ENCODE results near the gene ARHGAP4. TPM values are rescaled to one million over a fixed set of nuclear protein-coding genes. Genes with fewer than 3 reads are reported as not detected.
A peak's percentile ranks its signal among the peaks of the same experiment; 100 is the strongest.

The ARHGAP4 gene
- total RNA-seq, 4 donors from 2014 or later = 44.9 to 52.4 (median 49.9) TPM

DNA sequence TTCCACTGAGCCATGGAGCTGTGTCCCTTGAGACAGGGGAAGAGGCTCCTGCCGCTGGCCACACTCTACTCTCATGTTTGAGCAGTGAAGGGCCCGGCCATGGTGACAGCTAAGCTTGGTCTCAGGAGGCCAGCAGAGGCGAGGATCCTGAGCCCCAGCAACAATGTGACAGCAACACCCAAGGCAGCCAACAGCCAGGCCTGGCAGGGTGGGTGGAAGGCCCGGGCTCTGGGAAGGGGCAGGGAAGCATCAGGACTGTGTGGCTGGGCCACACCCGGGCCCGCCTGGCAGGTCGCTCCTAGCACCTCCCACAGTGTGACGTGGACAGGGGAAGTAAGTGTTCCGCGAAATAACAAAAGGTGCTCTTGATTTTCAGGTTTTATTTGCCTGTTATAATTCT is 64.9 kb downstream of the ARHGAP4 start:
- Histone ChIP-seq H3K27me3 (no peaks in the 10 kb centered on the region), H3K4me3 (no peak overlapping the region), H3K9me3 (no peaks in the 10 kb centered on the region), H3K4me1 (no peaks in the 10 kb centered on the region), H3K27ac (no peak overlapping the region), H3K36me3 (no peaks in the 10 kb centered on the region)
- intact Hi-C loops (cut with DNase I; ENCODE audit: low total_unique reads) (no loop called here), in situ Hi-C loops (cut with MboI; ENCODE audit: low pct_ligation_motif_present in 1 of 4, low pct_unique_long_range_greater_than_20kb in 1 of 4, low sequenced_read_pairs in 3 of 4) (no loop called here)
- TF ChIP-seq POLR2AphosphoS5 (IDR thresholded peaks at IDR 0.05) (no peak), EP300 (IDR thresholded peaks at IDR 0.05; ENCODE audit: low read depth) (no peak), POLR2A (IDR thresholded peaks at IDR 0.05) (no peak)
- TF ChIP-seq, protein P1, sequence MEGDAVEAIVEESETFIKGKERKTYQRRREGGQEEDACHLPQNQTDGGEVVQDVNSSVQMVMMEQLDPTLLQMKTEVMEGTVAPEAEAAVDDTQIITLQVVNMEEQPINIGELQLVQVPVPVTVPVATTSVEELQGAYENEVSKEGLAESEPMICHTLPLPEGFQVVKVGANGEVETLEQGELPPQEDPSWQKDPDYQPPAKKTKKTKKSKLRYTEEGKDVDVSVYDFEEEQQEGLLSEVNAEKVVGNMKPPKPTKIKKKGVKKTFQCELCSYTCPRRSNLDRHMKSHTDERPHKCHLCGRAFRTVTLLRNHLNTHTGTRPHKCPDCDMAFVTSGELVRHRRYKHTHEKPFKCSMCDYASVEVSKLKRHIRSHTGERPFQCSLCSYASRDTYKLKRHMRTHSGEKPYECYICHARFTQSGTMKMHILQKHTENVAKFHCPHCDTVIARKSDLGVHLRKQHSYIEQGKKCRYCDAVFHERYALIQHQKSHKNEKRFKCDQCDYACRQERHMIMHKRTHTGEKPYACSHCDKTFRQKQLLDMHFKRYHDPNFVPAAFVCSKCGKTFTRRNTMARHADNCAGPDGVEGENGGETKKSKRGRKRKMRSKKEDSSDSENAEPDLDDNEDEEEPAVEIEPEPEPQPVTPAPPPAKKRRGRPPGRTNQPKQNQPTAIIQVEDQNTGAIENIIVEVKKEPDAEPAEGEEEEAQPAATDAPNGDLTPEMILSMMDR (IDR thresholded peaks at IDR 0.05) = no peak
- 60% methylated on average over 10 of the region's 10 CpGs; no CpG with 5 or more reads in 1 of the 2 donors for WGBS, 2 donors (ENCODE audit: low coverage in 1 of 2)
- peak; percentile 37 for DNase-seq

Other genes starting within 250 kb of the ARHGAP4 start
- gene SLC6A8, start 238.3 kb downstream of the ARHGAP4 start, total RNA-seq = 100 to 1,000 TPM in 3 of 4 donors, 10 to 100 TPM in 1; 61.1 to 332 (median 197) TPM
- gene BCAP31, start 201.9 kb downstream of the ARHGAP4 start, total RNA-seq = 100 to 1,000 TPM in 2 of 4 donors, 10 to 100 TPM in 2; 37.6 to 113 (median 74.4) TPM
- 10 to 100 TPM in 3 of 4 donors, 1 to 10 TPM in 1; 7.0 to 50.5 (median 18.1) TPM for gene ABCD1, start 201.4 kb downstream of the ARHGAP4 start, total RNA-seq
- 10 to 100 TPM in 2 of 4 donors, 1 to 10 TPM in 2; 3.1 to 46.2 (median 24.7) TPM for gene PLXNB3, start 162.0 kb downstream of the ARHGAP4 start, total RNA-seq
- 1 to 10 TPM in 2 of 4 donors, under 1 TPM in 2; 0.64 to 3.8 (median 1.3) TPM for gene SRPK3, start 145.2 kb downstream of the ARHGAP4 start, total RNA-seq
- gene IDH3G, start 131.9 kb downstream of the ARHGAP4 start, total RNA-seq = 100 to 1,000 TPM in 2 of 4 donors, 10 to 100 TPM in 2; 77.5 to 203 (median 117) TPM
- 100 to 1,000 TPM in 2 of 4 donors, 10 to 100 TPM in 2; 16.1 to 165 (median 95.8) TPM for gene SSR4, start 131.6 kb downstream of the ARHGAP4 start, total RNA-seq
- gene PDZD4, start 95.7 kb downstream of the ARHGAP4 start, total RNA-seq = 1 to 10 TPM; 2.0 to 6.6 (median 4.2) TPM
- gene L1CAM, start 40.1 kb downstream of the ARHGAP4 start, total RNA-seq = 1 to 10 TPM; 5.2 to 7.1 (median 6.1) TPM
- gene AVPR2, start 21.6 kb downstream of the ARHGAP4 start, total RNA-seq = 10 to 100 TPM in 1 of 4 donors, 1 to 10 TPM in 1, under 1 TPM in 1, not detected in 1; 0.41 to 72.2 (median 9.8) TPM
- 10 to 100 TPM; 29.9 to 57.2 (median 47.4) TPM for gene NAA10, start 8.8 kb upstream of the ARHGAP4 start, total RNA-seq
- gene RENBP, start 18.4 kb upstream of the ARHGAP4 start, total RNA-seq = 10 to 100 TPM in 1 of 4 donors, 1 to 10 TPM in 2, not detected in 1; 4.6 to 13.1 (median 7.2) TPM
- gene HCFC1, start 45.6 kb upstream of the ARHGAP4 start, total RNA-seq = 10 to 100 TPM; 34.0 to 68.5 (median 49.8) TPM
- gene TMEM187, start 46.5 kb upstream of the ARHGAP4 start, total RNA-seq = 10 to 100 TPM in 1 of 4 donors, 1 to 10 TPM in 3; 1.6 to 11.2 (median 5.5) TPM
- 100 to 1,000 TPM in 2 of 4 donors, 10 to 100 TPM in 2; 64.1 to 155 (median 107) TPM for gene IRAK1, start 93.6 kb upstream of the ARHGAP4 start, total RNA-seq
- 10 to 100 TPM; 22.1 to 53.1 (median 37.8) TPM for gene MECP2, start 171.5 kb upstream of the ARHGAP4 start, total RNA-seq
- gene OPN1LW, start 218.0 kb upstream of the ARHGAP4 start, total RNA-seq = not detected